GM21367 (cell line): ENCODE data around the gene MZB1.

Source experiments
- ATAC-seq: cut with Tn5 transposase; IDR thresholded peaks from one replicate; pipeline ENCODE4 v1.9.1; 2021; ENCODE audit not compliant: unreplicated experiment

Gene MZB1

GRCh38 chr5:139340051-139340450 is 49.7 kb downstream of the MZB1 start:
- no peak for ATAC-seq
